ENCODE measurements around the gene STK39. TPM values are rescaled to one million over a fixed set of nuclear protein-coding genes. Genes with fewer than 3 reads are reported as not detected.

Gene STK39
- total and polyA plus RNA-seq, 2 of the 4 experiments (the other 2 are of a cell fraction) = 11.8 to 16.4 TPM

GRCh38 chr2:168034616-168035015 lies 212.8 kb downstream of the STK39 start:
- dilution Hi-C loops (cut with HindIII; ENCODE audit: low sequenced_read_pairs, unreplicated experiment) (no loop called here), in situ Hi-C loops (cut with MboI; ENCODE audit: low sequenced_read_pairs) (no loop called here), intact Hi-C loops (cut with micrococcal nuclease) (loop anchor here (5.0 kb wide), 1 partner anchor 47 kb away; no protein-coding TSS in a partner anchor)
- ChIA-PET POLR2A (ENCODE audit: unreplicated experiment) (interaction anchor here (0.6 kb wide), 1 partner anchor 20 kb away, joined by 3 read pairs; no protein-coding TSS in a partner anchor), CTCF (no interaction called here)
- Histone ChIP-seq H4K8ac (ENCODE audit: low read depth in 2 of 2, low read length in 2 of 2) (peak overlapping the region in 1 of 2 experiments; percentile 24; a peak in 1 of 4 replicates), H4K91ac (ENCODE audit: insufficient read depth, low read depth, low read length) (peak overlapping the region; percentile 37; the same call in 1 of the 2 replicates), H3K4me3 (ENCODE audit: insufficient read depth, low read depth, low read length) (no peak overlapping the region), H2AK9ac (replicated peaks; ENCODE audit: low read depth, low read length, poor library complexity) (no peak overlapping the region), H2BK120ac (ENCODE audit: low read depth, low read length) (no peak overlapping the region), H2AK5ac (ENCODE audit: low read depth, low read length) (peak overlapping the region; percentile 31; the same call in 1 of the 2 replicates), H3K23ac (ENCODE audit: low read depth, low read length) (no peak overlapping the region), H3K9me3 (ENCODE audit: control insufficient read depth, insufficient read depth, low read length) (no peaks in the 10 kb centered on the region), H2AFZ (replicated peaks; ENCODE audit: low read length, poor library complexity) (no peak overlapping the region), H3K9me1 (ENCODE audit: insufficient read depth, low read length) (no peaks in the 10 kb centered on the region), H2BK20ac (ENCODE audit: low read depth, low read length) (0 out of 2 replicates have a peak overlapping the region, but pooled peaks have one; percentile 18), H3K36me3 (ENCODE audit: control insufficient read depth, insufficient read depth, low read length) (peaks cover 6% of the 10 kb centered on the region), H3K56ac (ENCODE audit: extremely low read depth, insufficient read depth, low read length) (no peak overlapping the region), H3K27me3 (ENCODE audit: control insufficient read depth, insufficient read depth, low read length) (no peaks in the 10 kb centered on the region), H2BK5ac (ENCODE audit: low read depth, low read length, poor library complexity, severe bottlenecking) (no peak overlapping the region), H3K79me1 (ENCODE audit: low read depth in 1 of 2, low read length in 2 of 2) (peaks cover 4 to 17% of the 10 kb centered on the region in 2 experiments; a peak in 3 of 4 replicates), H4K20me1 (ENCODE audit: insufficient read depth, low read length) (no peaks in the 10 kb centered on the region), H3K4me2 (ENCODE audit: low read depth, low read length) (no peak overlapping the region), H3K9ac (ENCODE audit: low read depth, low read length) (no peak overlapping the region), H3K14ac (replicated peaks; ENCODE audit: low read depth, low read length) (no peak overlapping the region), H2BK15ac (ENCODE audit: low read depth, low read length) (peak overlapping the region; percentile 30; the same call in 1 of the 3 replicates), H3K18ac (ENCODE audit: low read depth, low read length) (no peak overlapping the region), H3K4me1 (ENCODE audit: control insufficient read depth, insufficient read depth, low read length) (peaks cover 9% of the 10 kb centered on the region), H4K5ac (ENCODE audit: low read depth, low read length) (no peak overlapping the region), H3K4ac (ENCODE audit: low read depth, low read length) (peak overlapping the region; percentile 22; the same call in 1 of the 2 replicates), H3K27ac (ENCODE audit: insufficient read depth, low read length) (no peak overlapping the region)
- TF ChIP-seq CHD1 (IDR thresholded peaks at IDR 0.05; ENCODE audit: low read depth, low read length) = no peak
- no peak for TF ChIP-seq MXI1 (IDR thresholded peaks at IDR 0.05; ENCODE audit: borderline replicate concordance, low read depth, low read length)
- no peak for TF ChIP-seq RCOR1 (IDR thresholded peaks at IDR 0.05; ENCODE audit: insufficient replicate concordance, low read length)
- TF ChIP-seq, protein P1, sequence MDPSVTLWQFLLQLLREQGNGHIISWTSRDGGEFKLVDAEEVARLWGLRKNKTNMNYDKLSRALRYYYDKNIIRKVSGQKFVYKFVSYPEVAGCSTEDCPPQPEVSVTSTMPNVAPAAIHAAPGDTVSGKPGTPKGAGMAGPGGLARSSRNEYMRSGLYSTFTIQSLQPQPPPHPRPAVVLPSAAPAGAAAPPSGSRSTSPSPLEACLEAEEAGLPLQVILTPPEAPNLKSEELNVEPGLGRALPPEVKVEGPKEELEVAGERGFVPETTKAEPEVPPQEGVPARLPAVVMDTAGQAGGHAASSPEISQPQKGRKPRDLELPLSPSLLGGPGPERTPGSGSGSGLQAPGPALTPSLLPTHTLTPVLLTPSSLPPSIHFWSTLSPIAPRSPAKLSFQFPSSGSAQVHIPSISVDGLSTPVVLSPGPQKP (IDR thresholded peaks at IDR 0.05; ENCODE audit: borderline replicate concordance, low read depth, low read length) = no peak
- no peak for TF ChIP-seq SMC3 (IDR thresholded peaks at IDR 0.05; ENCODE audit: low read depth, low read length)
- TF ChIP-seq CEBPB (IDR thresholded peaks at IDR 0.05; ENCODE audit: low read depth, low read length) = no peak
- TF ChIP-seq FOS (IDR thresholded peaks at IDR 0.05; ENCODE audit: low read depth, low read length) = no peak
- no peak for TF ChIP-seq USF2 (IDR thresholded peaks at IDR 0.05; ENCODE audit: low read depth, low read length)
- no peak for TF ChIP-seq MAZ (IDR thresholded peaks at IDR 0.05; ENCODE audit: borderline replicate concordance, low read depth, low read length)
- no peak for TF ChIP-seq NFE2L2 (IDR thresholded peaks at IDR 0.05; ENCODE audit: low read depth, low read length)
- no peak for TF ChIP-seq BHLHE40 (IDR thresholded peaks at IDR 0.05; ENCODE audit: low read depth, low read length)
- no peak for TF ChIP-seq MAFK (IDR thresholded peaks at IDR 0.05; ENCODE audit: low read depth, low read length)
- TF ChIP-seq RAD21 (IDR thresholded peaks at IDR 0.05; ENCODE audit: low read length) = no peak
- TF ChIP-seq, protein P2, sequence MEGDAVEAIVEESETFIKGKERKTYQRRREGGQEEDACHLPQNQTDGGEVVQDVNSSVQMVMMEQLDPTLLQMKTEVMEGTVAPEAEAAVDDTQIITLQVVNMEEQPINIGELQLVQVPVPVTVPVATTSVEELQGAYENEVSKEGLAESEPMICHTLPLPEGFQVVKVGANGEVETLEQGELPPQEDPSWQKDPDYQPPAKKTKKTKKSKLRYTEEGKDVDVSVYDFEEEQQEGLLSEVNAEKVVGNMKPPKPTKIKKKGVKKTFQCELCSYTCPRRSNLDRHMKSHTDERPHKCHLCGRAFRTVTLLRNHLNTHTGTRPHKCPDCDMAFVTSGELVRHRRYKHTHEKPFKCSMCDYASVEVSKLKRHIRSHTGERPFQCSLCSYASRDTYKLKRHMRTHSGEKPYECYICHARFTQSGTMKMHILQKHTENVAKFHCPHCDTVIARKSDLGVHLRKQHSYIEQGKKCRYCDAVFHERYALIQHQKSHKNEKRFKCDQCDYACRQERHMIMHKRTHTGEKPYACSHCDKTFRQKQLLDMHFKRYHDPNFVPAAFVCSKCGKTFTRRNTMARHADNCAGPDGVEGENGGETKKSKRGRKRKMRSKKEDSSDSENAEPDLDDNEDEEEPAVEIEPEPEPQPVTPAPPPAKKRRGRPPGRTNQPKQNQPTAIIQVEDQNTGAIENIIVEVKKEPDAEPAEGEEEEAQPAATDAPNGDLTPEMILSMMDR (conservative IDR thresholded peaks at IDR 0.05; ENCODE audit: low read depth, low read length) = no peak
- ATAC-seq (ENCODE audit: low read depth) (no peak), DNase-seq (no peak)
- WGBS, 2 experiments (ENCODE audit: extremely low coverage in 2 of 2, insufficient read length in 1 of 2) = no CpG with 5 or more reads among the region's 5 CpGs
- BruUV-seq (replicated peaks) = no TSS peak
